ENCODE results near the gene SLC12A8. TPM values are rescaled to one million over a fixed set of nuclear protein-coding genes. Genes with fewer than 3 reads are reported as not detected.
A peak's percentile ranks its signal among the peaks of the same experiment; 100 is the strongest.

SLC12A8 gene
- polyA plus RNA-seq, 6 donors from 2014 or later = 0.13 to 0.73 TPM; not detected in 4

GRCh38 chr3:125057186-125057850, 155.2 kb downstream of the SLC12A8 start:
- Mint-ChIP-seq H3K27ac (peak overlapping the region in 2 of 6 donors; percentile 19 to 41), H3K27me3 (peaks cover 21 to 28% (median 26%) of the 10 kb centered on the region in 3 donors), H3K36me3 (no peaks in the 10 kb centered on the region), H3K9me3 (peaks cover 0 to 2% (median 0%) of the 10 kb centered on the region in 7 donors), H3K4me3 (peak overlapping the region in 7 of 8 donors; percentile 35 to 80 (median 60)), H3K4me1 (peaks cover 23 to 32% (median 26%) of the 10 kb centered on the region in 3 donors)
- ATAC-seq (ENCODE audit: low read depth in 2 of 2) (no peak), DNase-seq (no peak)

- peak within 1 kb of the TSS; percentile 91 to 99 (median 96) for H3K4me3 Mint-ChIP-seq
These were observed 156.4 kb downstream of the SLC12A8 start, which contains the start of gene HEG1 for GRCh38 chr3:125055913-125056745. Gene HEG1 (minus strand): TSS chr3:125055997. CDS start chr3:125055890, 107 bp downstream.

DNA sequence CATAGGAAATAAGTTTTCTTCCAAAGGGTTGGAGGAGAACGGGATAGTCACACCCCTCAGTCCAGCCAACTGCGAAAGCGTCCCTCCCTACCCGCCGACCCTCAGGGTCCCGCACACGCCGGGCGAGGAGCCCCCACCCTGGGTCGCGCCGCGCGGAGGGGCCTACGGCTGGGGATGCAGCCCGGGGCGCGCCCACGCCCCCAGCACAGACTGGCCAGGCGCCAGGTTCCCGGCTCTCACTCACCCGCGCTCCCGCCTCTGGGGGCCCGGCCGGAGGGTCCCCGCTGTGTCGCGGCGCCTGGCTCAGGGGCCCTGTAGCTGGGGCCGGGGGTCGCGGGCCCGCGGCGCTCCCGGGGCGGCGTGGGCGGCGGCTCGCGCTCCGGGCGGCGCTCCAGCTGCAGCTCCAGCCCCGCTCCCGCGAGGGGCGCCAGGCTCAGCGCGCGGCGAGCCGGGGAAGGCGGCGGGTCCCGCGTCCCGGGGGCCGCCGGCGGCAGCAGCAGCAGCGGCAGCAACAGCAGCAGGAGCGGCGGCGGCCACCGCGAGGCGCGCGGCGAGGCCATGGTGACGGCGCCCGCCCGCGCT, 157.1 kb downstream of the SLC12A8 start:
- Mint-ChIP-seq H3K9me3 (peaks cover 0 to 2% (median 0%) of the 10 kb centered on the region in 7 donors), H3K27me3 (peaks cover 6 to 9% (median 9%) of the 10 kb centered on the region in 3 donors), H3K4me1 (peaks cover 35 to 48% (median 36%) of the 10 kb centered on the region in 3 donors), H3K36me3 (no peaks in the 10 kb centered on the region), H3K27ac (peak overlapping the region; percentile 28 to 97 (median 92)), H3K4me3 (peak overlapping the region; percentile 91 to 99 (median 96))
- DNase-seq (no peak), ATAC-seq (ENCODE audit: low read depth in 2 of 2) (peak; percentile 41 to 42)

More at GRCh38 chr3:125055913-125056745, 156.4 kb downstream of the SLC12A8 start, which contains the start of gene HEG1:
- peak; percentile 63 for DNase-seq
- peaks cover 0 to 2% (median 0%) of the 10 kb centered on the region in 7 donors for H3K9me3 Mint-ChIP-seq
- H3K4me1 Mint-ChIP-seq = peaks cover 31 to 44% (median 36%) of the 10 kb centered on the region in 3 donors
- no peaks in the 10 kb centered on the region for H3K36me3 Mint-ChIP-seq
- peak; percentile 77 for ATAC-seq (ENCODE audit: low read depth in 2 of 2)
- H3K27ac Mint-ChIP-seq = peak within 1 kb of the TSS; percentile 28 to 97 (median 92)
- H3K27me3 Mint-ChIP-seq = peaks cover 13 to 16% (median 16%) of the 10 kb centered on the region in 3 donors

- H3K27ac Mint-ChIP-seq = peak overlapping the region; percentile 28 to 97 (median 92)
- no peaks in the 10 kb centered on the region for H3K9me3 Mint-ChIP-seq
- DNase-seq (peak; percentile 20), ATAC-seq (ENCODE audit: low read depth in 2 of 2) (peak; percentile 17 to 19)
- peak overlapping the region; percentile 91 to 99 (median 96) for H3K4me3 Mint-ChIP-seq
- H3K36me3 Mint-ChIP-seq = no peaks in the 10 kb centered on the region
- peaks cover 0 to 4% (median 1%) of the 10 kb centered on the region in 3 donors for H3K27me3 Mint-ChIP-seq
- H3K4me1 Mint-ChIP-seq = peaks cover 36 to 51% (median 37%) of the 10 kb centered on the region in 3 donors
These were observed 157.9 kb downstream of the SLC12A8 start for GRCh38 chr3:125054449-125055329.

DNA sequence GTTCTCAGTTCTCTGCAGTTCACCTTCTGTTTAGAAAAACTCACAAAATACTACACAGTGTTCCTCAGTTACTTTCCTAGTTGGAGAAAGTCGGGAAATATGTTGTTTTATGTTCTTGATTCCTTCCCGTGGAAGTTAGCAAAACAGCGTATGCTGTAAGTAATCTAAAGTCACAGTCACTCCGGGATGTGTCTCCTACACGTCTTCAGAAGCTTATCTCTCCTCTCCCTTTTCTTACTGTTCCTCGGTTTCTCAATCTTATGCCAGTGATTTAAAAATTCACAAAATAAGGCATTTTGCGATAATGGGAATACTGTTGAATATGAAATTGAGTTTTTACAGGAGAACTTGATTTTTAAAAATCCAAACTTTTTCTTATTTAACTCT, 158.5 kb downstream of the SLC12A8 start:
- no peaks in the 10 kb centered on the region for H3K36me3 Mint-ChIP-seq
- no peak for ATAC-seq (ENCODE audit: low read depth in 2 of 2)
- peak overlapping the region; percentile 91 to 99 (median 96) for H3K4me3 Mint-ChIP-seq
- peaks cover 37 to 51% (median 41%) of the 10 kb centered on the region in 3 donors for H3K4me1 Mint-ChIP-seq
- peaks cover 0 to 4% (median 0%) of the 10 kb centered on the region in 3 donors for H3K27me3 Mint-ChIP-seq
- H3K9me3 Mint-ChIP-seq = no peaks in the 10 kb centered on the region
- no peak for DNase-seq
- peak overlapping the region in 5 of 6 donors; percentile 28 to 97 (median 84) for H3K27ac Mint-ChIP-seq

GRCh38 chr3:125053304-125053699, 159.2 kb downstream of the SLC12A8 start:
- H3K27me3 Mint-ChIP-seq = peaks cover 0 to 4% (median 0%) of the 10 kb centered on the region in 3 donors
- no peak for DNase-seq
- peak overlapping the region in 7 of 8 donors; percentile 4 to 99 (median 70) for H3K4me3 Mint-ChIP-seq
- H3K4me1 Mint-ChIP-seq = peaks cover 37 to 51% (median 41%) of the 10 kb centered on the region in 3 donors
- no peaks in the 10 kb centered on the region for H3K36me3 Mint-ChIP-seq
- peak overlapping the region in 4 of 6 donors; percentile 66 to 97 (median 87) for H3K27ac Mint-ChIP-seq
- no peak for ATAC-seq (ENCODE audit: low read depth in 2 of 2)
- H3K9me3 Mint-ChIP-seq = no peaks in the 10 kb centered on the region

DNA sequence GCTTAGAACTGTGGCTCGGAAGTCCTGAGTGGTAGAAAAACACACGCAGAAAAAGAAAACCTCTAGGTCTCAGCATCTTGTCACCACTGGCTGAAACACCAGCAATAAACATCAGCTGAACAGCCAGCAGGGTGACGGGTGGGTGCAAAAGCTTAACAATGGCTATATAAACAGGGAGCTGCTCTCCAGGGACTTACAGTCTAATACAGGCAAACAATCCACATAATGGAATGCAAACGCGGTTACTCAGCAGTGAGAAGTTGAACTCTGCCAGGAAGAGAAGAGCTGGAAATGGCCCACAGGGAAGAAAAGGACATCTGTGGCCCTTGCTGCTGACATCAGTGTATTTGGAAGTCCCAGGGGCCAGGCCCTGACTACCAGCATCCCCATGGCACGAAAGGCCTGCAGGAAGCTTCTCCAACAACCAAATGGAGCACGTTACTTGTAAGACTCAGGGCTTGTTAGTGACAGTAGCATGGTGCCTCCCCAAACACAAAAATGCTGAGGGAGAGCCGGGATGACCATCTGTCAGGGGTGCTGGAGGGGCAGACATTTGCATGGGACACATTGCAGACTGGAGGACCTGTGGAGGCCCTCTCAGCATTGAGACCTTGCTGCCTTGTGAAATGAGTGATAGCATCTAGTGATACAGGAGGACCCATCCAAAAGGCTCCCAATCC, 159.8 kb downstream of the SLC12A8 start:
- Mint-ChIP-seq H3K4me1 (peaks cover 37 to 51% (median 41%) of the 10 kb centered on the region in 3 donors), H3K36me3 (no peaks in the 10 kb centered on the region), H3K9me3 (no peaks in the 10 kb centered on the region), H3K27ac (peak overlapping the region in 5 of 6 donors; percentile 23 to 97 (median 93)), H3K4me3 (peak overlapping the region; percentile 66 to 99 (median 77)), H3K27me3 (peaks cover 0 to 2% (median 0%) of the 10 kb centered on the region in 3 donors)
- ATAC-seq (ENCODE audit: low read depth in 2 of 2) (no peak), DNase-seq (no peak)

DNA sequence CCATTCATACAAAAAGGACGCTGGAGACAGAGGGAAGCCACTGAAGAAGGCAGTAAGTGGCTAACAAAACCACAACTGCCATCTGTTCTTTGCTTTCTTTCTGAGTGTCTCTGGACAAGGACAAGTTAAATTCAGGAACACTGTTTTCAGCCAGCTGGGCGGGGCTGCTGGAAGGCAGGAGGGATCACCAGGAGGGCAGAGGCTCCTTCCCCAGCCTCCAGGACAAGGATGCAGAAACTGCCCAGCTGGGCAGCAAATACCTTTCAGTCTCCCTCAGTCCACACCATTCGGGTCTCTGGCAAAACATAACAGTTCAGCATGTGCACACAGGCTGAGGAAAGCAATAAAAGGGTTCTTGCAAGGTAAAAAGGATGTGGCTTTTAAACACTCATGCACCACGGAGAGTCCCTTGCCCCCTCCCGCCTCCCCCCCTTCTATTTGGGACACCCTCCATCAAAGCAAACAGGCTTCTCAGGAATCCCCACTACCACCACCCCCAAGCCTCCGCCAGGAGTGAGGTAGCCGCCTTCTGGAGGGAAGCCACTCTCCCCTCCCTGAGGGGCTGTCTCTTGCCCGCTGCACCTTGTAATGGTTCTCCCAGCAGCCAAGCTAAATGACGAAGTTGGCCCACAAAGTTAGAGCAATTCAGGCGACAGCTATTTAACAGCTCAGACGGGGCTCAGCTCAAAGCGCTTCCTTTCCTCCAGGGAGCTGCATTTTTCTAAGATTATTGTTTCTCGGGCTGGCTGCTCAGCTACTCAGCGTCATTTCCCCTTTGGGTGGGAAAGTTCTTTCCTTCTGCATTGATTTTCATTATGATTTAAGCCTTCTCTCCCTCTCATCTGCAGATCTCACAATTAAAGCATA, 160.6 kb downstream of the SLC12A8 start:
- ATAC-seq (ENCODE audit: low read depth in 2 of 2) (peak; percentile 36 to 41), DNase-seq (peak; percentile 27)
- Mint-ChIP-seq H3K27me3 (no peaks in the 10 kb centered on the region), H3K4me3 (peak overlapping the region; percentile 66 to 99 (median 77)), H3K27ac (peak overlapping the region; percentile 19 to 97 (median 78)), H3K36me3 (no peaks in the 10 kb centered on the region), H3K9me3 (no peaks in the 10 kb centered on the region), H3K4me1 (peaks cover 37 to 53% (median 41%) of the 10 kb centered on the region in 3 donors)

GRCh38 chr3:125051205-125051604, 161.3 kb downstream of the SLC12A8 start:
- no peak for ATAC-seq (ENCODE audit: low read depth in 2 of 2)
- H3K27me3 Mint-ChIP-seq = no peaks in the 10 kb centered on the region
- no peaks in the 10 kb centered on the region for H3K9me3 Mint-ChIP-seq
- H3K27ac Mint-ChIP-seq = peak overlapping the region in 5 of 6 donors; percentile 19 to 97 (median 70)
- no peaks in the 10 kb centered on the region for H3K36me3 Mint-ChIP-seq
- H3K4me1 Mint-ChIP-seq = peaks cover 37 to 49% (median 41%) of the 10 kb centered on the region in 3 donors
- peak overlapping the region in 6 of 8 donors; percentile 56 to 99 (median 68) for H3K4me3 Mint-ChIP-seq
- DNase-seq = no peak

DNA sequence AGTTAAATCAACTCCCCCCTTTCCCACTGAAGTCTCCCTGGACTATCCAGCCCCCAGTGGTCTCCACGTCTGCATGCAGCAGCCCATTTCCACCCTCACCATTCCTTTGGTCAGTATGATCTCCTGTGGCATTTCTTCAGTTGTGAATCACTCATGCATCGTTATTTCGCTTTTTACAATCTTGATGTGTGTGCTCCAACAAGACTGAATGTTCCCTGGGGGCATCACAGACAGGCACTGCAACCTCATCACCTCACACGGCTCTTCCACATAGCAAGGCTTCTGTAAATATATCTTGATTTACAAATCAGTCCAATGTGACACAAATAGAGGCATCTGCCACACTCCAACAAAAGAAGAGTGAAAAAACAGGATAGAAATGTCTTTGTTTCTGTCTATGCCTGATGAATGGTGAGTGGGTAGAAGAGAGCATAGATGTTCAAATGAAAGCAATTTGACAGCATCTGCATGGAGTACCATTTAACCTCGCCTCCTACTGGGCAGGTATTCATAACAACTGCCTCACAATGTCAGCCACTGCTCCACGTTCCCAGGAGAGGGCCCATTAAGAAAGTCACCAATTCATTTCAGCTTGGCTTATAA, 162.0 kb downstream of the SLC12A8 start:
- Mint-ChIP-seq H3K36me3 (no peaks in the 10 kb centered on the region), H3K27ac (peak overlapping the region in 2 of 6 donors; percentile 3 to 35), H3K4me1 (peaks cover 37 to 48% (median 41%) of the 10 kb centered on the region in 3 donors), H3K9me3 (no peaks in the 10 kb centered on the region), H3K27me3 (no peaks in the 10 kb centered on the region), H3K4me3 (peak overlapping the region in 1 of 8 donors; percentile 1)
- no peak for ATAC-seq (ENCODE audit: low read depth in 2 of 2)
- DNase-seq = no peak

- no peak overlapping the region for H3K4me3 Mint-ChIP-seq
- H3K4me1 Mint-ChIP-seq = peaks cover 20 to 30% (median 24%) of the 10 kb centered on the region in 3 donors
- H3K27me3 Mint-ChIP-seq = no peaks in the 10 kb centered on the region
- ATAC-seq (ENCODE audit: low read depth in 2 of 2) (no peak), DNase-seq (no peak)
- no peaks in the 10 kb centered on the region for H3K36me3 Mint-ChIP-seq
- peak overlapping the region in 3 of 6 donors; percentile 17 to 61 (median 20) for H3K27ac Mint-ChIP-seq
- no peaks in the 10 kb centered on the region for H3K9me3 Mint-ChIP-seq
These were observed 164.3 kb downstream of the SLC12A8 start for GRCh38 chr3:125048282-125048681.
